RWPE1 (cell line): ENCODE data around the gene FADS3.

ENCODE experiments used
- CTCF ChIA-PET: fragments of 350-600 bp; sonication (Branson Sonifier 250); formaldehyde crosslinking; extraction: SDS; loops from one replicate; lab custom pipeline; 2021; lab: Yijun Ruan, JAX
- POLR2A ChIA-PET: fragments of 400-600 bp; formaldehyde crosslinking; extraction: SDS; loops from one replicate; lab custom pipeline; 2020; ENCODE audit warnings: antibody characterized with exemption; ENCODE audit not compliant: low non-redundant PET; lab: Yijun Ruan, JAX
- DNase-seq: peaks from one replicate; pipeline ENCODE4 v3.0.0; 2012; ENCODE audit warnings: low spot score
- H3K27ac ChIP-seq: fragments of 450-650 bp; 2 replicates; pipeline ENCODE4 v1.5.1; 2017
- TF ChIP-seq, protein P1 (sequence below): fragments of 450-650 bp; conservative IDR thresholded peaks from 2 replicates; pipeline ENCODE4 v1.5.1; 2017; ENCODE audit warnings: low read depth, mild to moderate bottlenecking

FADS3 gene

DNA sequence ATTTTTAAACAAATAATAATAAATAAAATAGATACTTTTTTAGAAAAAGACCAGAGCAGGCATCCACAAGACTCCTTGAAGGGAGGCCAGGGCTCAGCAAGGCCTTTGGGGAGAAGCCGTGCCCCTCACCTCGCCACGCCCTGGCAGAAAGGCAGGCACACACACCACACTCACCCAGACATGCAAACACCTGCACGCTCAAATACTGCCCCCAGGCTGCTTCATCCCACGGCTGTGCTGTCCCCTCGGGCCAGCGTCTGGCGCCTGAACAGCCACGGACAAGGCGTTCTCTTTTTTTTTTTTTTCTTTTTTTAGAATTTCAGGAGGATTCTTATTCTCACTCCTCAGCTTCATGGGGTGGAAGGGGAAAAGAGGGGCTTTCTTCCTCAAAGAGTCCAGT lies 1.5 kb downstream of the FADS3 start:
- H3K27ac ChIP-seq = peak overlapping the region; percentile 90
- DNase-seq = no peak
- POLR2A ChIA-PET = interaction anchor here (0.5 to 0.6 kb wide), 2 partner anchors 73 to 124 kb away, joined by 3 read pairs; no protein-coding TSS in a partner anchor
- CTCF ChIA-PET = interaction anchor here (0.8 to 1.4 kb wide), 2 partner anchors 58 to 218 kb away, joined by 3 to 4 read pairs; no protein-coding TSS in a partner anchor
- TF ChIP-seq, protein P1, sequence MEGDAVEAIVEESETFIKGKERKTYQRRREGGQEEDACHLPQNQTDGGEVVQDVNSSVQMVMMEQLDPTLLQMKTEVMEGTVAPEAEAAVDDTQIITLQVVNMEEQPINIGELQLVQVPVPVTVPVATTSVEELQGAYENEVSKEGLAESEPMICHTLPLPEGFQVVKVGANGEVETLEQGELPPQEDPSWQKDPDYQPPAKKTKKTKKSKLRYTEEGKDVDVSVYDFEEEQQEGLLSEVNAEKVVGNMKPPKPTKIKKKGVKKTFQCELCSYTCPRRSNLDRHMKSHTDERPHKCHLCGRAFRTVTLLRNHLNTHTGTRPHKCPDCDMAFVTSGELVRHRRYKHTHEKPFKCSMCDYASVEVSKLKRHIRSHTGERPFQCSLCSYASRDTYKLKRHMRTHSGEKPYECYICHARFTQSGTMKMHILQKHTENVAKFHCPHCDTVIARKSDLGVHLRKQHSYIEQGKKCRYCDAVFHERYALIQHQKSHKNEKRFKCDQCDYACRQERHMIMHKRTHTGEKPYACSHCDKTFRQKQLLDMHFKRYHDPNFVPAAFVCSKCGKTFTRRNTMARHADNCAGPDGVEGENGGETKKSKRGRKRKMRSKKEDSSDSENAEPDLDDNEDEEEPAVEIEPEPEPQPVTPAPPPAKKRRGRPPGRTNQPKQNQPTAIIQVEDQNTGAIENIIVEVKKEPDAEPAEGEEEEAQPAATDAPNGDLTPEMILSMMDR = no peak

DNA sequence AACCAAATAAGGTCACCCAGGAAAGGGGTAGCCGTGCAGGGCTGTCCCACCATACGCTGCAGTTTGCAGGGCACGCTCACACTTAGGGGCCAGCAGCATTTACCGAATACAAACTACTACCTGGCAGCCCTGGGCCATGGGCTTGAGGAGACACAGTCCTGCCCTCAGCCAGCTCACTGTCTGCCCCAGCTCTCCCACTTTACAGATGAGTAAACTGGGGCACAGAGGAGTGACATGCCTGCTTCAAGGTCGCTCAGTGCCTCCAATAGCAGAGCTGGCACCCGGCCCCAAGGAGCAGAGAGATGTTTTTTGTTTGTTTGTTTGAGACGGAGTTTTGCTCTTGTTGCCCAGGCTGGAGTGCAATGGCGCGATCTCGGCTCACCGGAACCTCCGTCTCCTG lies 2.8 kb downstream of the FADS3 start:
- ChIA-PET CTCF (interaction anchor here (0.9 to 2.7 kb wide), 3 partner anchors 11 to 193 kb away, joined by 4 to 15 read pairs (median 7); no protein-coding TSS in a partner anchor), POLR2A (interaction anchor here (0.6 kb wide), 1 partner anchor 43 kb away, joined by 14 read pairs; no protein-coding TSS in a partner anchor)
- TF ChIP-seq, protein P1 = no peak
- DNase-seq = no peak
- H3K27ac ChIP-seq = peak overlapping the region; percentile 90

DNA sequence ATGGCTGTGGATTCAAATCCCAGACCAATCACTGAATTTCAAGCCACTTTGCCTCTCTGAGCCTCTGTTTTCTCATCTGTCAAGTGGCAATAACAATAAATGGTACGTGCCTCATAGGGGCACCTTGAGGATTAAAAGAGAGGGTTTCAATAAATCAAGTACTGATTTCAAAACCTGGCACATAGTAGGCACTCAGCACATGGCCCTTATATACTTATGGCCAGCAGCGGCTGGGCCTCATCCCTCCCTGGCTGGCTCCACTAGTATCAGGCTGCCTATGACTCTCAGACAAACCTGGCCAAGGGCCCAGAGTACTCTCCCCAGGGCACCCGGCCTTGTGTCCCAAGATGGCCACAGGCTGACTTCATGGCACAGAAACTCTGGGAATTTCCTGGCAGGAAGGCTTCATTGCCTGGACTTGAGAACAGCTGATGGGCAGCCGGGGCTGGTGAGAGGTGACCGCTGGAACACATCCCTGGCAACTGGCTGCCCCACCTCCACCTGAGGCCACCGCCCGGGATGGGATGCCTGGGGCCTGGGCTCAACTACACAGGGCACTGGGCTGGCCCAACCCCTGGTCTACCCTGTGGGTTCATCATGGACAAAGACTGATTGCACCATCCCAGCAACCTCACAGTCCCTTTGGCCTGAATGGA lies 3.4 kb downstream of the FADS3 start:
- POLR2A ChIA-PET = interaction anchor here (0.6 kb wide), 1 partner anchor 43 kb away, joined by 14 read pairs; no protein-coding TSS in a partner anchor
- CTCF ChIA-PET = interaction anchor here (1.5 to 2.7 kb wide), 2 partner anchors 11 to 194 kb away, joined by 7 to 15 read pairs; no protein-coding TSS in a partner anchor
- peak overlapping the region; percentile 90 for H3K27ac ChIP-seq
- TF ChIP-seq, protein P1 = no peak
- peak; percentile 84 for DNase-seq

DNA sequence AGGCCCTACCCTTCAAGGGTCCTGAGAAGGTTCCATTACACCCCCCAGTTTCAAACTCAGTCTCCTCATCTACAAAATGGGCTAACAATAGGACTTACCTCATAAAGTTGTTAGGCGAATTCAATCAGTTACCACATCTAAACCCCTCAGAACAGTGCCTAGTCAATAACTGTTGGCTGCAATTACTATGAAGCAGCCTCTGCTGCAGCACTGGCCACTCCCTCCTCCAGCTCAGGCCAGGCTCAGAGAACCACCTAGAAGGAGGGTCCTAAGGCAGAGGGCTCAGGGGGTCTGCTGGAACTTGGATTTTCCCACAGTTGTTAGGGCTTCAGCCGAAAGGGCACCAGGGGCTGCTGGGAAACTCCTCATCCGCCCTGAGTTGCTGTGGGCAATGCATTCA lies 4.7 kb downstream of the FADS3 start:
- ChIA-PET CTCF (interaction anchor here (0.6 to 2.7 kb wide), 2 partner anchors 13 to 440 kb away, joined by 3 to 15 read pairs; no protein-coding TSS in a partner anchor), POLR2A (no interaction called here)
- TF ChIP-seq, protein P1 = no peak
- DNase-seq = no peak
- peak overlapping the region; percentile 90 for H3K27ac ChIP-seq

DNA sequence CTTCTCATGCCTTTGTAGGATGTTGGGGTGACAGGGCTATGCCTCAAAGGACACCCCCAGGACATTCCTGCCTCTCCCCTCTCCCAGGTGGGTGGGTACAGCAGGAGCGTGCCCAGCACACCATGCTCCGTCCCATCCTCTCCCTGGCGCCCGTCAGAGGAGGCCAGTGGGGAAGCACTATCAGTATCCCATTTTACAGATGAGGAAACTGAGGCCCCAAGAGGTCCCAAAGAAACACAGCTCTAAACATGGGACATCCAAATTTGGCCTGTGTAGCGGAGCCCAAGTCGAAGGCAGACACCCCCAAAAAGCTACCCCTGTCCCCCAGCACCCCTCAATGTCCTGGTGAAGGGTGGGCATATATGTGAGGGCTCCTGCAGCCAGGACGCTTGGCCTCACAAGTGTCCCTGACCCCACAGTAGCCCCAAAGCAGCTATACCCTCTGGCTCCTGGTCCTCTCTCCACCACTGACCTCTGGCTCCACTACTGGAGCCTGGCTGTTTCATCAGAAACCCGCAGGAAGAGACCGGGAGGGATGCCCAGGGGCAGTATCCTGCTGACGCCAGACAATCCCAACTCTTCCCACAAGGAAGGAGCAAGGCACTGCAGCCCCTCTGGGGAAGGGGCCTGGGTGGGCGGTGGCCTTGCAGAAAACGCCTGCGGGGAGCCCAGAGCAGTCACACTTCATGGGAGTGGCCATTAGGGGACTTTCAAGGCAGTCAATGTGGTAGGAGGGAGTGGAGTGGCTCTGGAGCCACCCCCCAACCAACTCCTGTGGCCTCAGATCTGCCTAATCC lies 5.4 kb downstream of the FADS3 start:
- H3K27ac ChIP-seq = peak overlapping the region; percentile 90
- ChIA-PET POLR2A (no interaction called here), CTCF (interaction anchor here (0.6 to 1.6 kb wide), 4 partner anchors 15 to 440 kb away, joined by 3 to 6 read pairs (median 4); no protein-coding TSS in a partner anchor)
- TF ChIP-seq, protein P1 = no peak
- no peak for DNase-seq

DNA sequence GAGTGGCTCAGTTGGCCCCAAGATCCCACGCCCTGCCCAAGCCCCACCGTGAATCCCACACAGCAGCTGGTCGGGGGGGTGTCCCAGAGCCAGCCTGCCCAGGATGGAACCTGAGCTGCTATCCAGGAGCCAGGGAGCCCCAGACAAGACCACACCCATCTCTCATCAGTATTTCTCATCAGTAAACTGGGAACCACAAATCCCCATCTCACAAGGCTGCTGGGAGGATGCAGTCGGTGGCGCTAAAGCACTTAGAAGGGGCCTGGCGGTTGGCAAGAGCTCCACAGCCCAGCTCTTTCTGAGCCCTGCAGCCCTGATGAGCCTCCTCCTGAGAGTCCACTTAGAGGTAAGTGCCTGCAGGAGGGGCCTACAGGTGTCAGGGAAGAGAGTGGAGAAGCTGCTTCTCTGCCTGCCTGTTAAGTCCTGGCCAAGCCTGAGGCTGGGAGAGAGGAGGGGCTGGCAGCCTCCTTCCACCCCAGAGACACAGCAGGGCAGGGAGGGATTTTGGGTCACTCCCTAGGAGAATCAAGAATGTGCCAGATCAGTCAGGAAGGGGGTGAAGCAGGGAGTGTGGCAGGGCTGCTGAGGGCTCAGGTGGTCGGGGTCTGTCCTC lies 6.1 kb downstream of the FADS3 start:
- ChIA-PET POLR2A (no interaction called here), CTCF (interaction anchor here (0.9 to 1.6 kb wide), 3 partner anchors 14 to 197 kb away, joined by 3 to 6 read pairs (median 6); no protein-coding TSS in a partner anchor)
- no peak for DNase-seq
- peak overlapping the region; percentile 90 for H3K27ac ChIP-seq
- TF ChIP-seq, protein P1 = no peak
